HG03442 (cell line): ENCODE data around the gene CCDC24.

Experiments used
- ATAC-seq: cut with Tn5 transposase; IDR thresholded peaks from one replicate; pipeline ENCODE4 v1.9.1; 2021; ENCODE audit warnings: mild to moderate bottlenecking, moderate library complexity; ENCODE audit not compliant: unreplicated experiment

CCDC24 gene

DNA sequence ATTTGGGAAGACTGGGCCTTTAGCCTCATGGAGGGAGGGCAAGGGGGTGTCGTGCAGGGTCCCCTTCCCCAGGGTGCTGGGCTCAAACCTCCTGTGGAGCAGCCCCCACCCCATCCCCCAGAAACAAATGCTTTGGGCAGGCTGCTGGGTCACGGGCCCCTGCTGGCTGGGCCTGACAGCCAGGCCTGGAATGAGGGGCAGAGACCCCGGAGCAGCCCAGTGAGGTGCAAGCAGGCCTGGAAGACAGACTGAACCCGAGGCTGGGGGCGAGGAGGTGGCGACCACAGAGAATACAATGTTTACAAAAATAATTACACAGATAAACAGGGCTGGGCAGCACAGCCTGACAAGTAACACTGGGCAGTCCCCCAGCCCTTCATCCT, 5.3 kb downstream of the CCDC24 start:
- ATAC-seq = no peak

DNA sequence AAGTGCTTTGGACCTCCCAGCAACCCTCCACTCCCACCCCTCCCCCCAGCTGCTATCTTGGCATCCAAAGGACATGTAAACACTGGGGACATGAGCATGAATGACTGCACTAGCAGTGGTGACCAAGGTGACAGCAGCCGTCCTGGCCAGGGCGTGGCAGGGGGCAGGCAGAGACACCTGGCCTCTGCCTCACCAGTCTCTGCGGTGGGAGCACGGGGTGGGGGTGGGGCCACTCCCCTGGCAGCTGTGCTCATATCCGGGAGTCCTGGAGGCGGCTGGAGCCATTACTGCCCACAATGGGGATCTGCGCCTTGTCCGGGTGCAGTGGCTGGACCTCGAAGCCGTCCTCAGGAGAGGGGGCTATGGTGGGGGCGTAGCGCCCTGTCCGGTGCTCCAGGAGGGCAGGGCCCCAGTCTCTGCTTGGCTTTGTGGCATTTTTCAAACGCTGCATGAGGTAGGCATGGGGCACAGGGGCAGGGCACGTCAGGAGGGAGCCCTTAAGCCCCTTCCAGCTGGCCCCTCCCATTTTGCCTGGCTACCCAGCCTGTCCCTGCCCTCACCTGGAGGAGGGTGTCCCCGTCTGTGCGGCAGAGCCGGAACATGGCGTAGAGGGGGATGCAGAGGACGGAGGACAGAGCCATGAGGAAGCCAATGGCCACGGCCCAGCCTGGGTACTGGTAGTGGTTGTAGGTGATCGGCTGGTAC, 6.0 kb downstream of the CCDC24 start:
- no peak for ATAC-seq

DNA sequence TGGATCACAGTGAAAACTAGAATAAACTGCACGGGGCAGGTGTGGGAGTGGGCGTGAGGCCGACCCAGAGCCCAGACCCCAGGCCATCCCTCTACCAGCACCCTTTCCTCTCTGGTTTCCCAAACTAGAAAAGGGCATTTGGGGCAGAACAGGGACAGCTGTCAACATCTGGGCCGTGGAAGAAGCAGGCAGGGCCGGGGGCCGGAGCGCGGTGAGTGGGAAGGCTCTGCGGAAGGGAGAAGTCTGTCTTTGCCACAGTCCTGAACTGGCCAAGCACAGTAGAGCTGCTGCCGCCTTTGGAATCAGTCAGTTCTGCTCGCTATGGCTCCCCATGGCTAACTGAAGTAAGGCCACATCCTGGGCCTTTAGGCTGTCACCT, 6.6 kb downstream of the CCDC24 start:
- ATAC-seq = no peak

DNA sequence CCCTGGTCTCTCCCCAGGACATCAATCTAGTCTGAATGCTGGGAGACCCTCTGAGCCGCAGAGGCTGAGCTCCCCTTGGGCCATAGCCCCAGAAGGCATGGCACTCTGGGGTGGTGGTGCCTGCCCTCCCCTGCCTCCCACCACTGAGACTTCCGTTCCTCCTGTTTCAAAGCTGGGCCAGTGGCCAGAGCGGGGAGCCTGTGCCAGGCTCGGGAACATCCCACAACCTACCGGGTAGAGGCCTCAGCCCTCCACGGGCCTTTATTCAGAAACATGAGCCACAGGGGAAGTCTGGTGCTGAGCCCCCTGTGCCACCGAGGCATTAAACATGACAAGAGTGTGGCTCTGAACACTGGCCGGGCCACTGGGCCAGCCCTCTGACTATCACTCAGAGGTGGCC, 8.1 kb downstream of the CCDC24 start:
- ATAC-seq = no peak

DNA sequence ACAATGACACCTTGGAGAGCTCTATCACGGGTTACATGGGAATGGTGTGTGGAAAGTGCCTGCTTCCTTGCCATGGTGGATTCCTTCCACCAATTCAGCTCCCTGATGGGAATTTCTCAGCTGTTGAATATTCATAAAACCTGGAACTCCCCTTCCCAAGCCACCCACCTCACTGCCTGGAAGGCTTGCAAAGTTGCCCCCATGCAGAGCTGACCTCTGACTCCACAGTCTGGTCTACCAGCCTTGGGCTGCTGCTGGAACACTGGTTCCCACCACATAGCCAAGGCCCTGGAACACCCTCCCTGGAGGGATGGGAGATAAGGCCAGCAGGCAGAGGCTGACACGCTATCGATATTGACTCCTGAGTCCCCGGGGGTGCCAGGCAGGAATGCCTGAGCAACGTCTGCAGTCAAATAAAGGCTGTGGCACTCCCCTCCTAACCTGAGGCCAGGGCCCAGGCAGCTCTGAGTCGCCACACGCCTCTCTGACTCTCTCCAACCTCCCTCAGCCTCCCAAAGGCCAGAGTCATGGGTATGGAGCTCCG, 8.8 kb downstream of the CCDC24 start:
- no peak for ATAC-seq

DNA sequence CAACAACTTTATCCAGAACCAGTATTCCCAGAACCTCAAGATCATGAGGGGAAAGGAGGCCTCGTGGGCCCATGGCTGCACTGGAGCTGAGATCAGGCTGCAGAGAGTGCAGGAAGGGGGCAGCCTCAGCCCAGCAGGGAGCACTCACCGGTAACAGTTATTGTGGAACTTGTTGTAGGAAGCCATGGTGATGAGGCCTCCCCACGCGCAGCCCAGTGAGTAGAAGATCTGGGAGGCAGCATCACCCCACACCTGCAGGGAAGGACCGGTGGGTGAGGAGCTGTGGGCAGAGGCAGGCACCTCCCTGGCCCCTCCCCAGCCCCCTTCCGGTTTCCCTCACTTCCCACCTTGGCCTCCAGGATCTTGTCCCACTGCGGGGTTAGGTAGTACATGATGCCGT, 10.8 kb downstream of the CCDC24 start:
- ATAC-seq = no peak

DNA sequence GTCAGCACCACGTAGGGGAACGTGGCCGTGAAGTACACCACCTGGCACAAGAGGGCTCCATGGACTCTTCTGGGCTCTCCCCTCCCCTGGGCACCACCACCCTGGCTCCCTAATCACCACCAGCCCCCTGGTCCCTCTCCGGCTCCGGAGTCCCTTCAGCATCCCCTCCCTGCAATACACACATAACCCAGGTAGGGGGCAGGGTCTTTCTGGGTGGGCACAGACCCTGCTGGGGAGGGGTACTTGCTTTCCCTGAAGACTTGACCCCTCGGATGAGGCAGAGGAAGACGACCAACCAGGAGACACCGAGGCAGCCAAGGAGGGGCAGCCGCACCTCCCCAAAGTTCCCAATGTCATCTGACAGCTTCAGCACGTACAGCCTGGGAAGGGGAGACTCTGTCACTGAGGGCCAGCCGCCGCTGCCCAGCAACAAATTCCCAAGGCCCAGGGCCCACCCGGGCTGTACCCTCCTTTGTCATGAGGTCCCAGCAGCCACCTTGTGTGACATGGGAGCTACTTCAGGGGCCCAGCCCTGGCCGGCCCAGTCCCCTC, 11.3 kb downstream of the CCDC24 start:
- ATAC-seq = no peak

DNA sequence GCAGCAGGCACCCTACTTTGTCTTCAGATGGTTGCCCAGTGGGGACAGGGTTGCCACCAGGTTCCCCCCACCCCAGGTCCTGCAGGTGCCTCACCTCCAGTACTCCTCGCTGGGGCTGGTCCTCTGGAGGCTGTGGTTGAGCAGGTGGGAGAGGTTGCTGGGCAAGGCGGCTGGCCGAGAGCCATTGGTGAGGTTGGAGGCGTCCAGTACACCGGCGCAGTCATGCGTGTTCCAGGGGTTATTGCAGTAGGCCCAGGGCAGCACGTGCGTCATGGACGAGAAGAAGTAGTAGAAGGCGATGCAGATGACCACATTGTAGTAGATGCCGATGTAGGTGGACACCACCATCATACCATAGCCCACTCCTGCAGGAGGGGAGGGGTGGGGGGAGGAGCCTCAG, 16.9 kb downstream of the CCDC24 start:
- no peak for ATAC-seq

DNA sequence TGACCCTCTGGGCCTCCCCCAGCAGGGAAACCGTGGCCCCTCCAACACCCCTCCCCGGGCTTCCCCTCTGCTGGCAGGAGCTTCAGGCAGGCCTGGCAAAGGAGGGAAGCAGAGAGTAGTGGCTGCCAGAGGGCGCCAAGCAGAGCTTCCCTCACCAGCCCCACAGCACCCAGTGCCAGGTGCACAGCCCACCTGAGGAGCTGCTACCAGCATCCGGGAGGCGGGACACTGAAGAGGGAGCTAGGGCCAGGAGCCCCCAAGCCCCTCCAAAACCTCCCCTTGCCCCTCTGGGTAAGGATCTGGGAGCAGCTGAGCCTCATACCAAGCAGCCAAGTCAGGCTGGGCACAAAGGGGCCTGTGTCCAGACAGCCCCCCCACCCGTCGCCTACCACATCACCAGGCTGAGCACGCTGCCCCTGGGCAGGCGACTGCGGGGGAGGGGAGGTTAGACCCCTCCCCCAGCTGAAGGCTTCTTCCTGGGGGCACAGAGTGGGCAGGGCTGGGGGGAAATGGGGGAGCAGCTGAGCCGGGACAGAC, 19.6 kb downstream of the CCDC24 start:
- ATAC-seq = no peak

DNA sequence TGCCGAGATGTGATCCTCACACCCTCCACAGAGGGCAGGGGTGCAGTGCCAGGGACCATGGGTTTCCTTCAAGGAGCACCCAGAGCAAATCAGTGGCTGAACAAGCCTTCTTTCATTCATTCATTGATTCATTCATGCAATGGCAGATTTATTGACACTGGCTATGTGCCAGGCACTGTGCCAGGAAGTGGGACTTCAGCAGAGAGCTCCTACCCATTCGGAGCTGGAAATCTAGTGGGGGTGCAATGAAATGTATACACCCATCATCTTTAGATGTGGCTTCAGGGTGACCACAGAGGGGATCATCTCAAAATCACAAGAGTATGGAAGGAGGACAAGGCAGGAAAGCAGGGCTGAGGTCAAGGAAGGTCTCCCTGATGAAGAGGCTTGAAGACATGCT, 21.0 kb downstream of the CCDC24 start:
- ATAC-seq = no peak

DNA sequence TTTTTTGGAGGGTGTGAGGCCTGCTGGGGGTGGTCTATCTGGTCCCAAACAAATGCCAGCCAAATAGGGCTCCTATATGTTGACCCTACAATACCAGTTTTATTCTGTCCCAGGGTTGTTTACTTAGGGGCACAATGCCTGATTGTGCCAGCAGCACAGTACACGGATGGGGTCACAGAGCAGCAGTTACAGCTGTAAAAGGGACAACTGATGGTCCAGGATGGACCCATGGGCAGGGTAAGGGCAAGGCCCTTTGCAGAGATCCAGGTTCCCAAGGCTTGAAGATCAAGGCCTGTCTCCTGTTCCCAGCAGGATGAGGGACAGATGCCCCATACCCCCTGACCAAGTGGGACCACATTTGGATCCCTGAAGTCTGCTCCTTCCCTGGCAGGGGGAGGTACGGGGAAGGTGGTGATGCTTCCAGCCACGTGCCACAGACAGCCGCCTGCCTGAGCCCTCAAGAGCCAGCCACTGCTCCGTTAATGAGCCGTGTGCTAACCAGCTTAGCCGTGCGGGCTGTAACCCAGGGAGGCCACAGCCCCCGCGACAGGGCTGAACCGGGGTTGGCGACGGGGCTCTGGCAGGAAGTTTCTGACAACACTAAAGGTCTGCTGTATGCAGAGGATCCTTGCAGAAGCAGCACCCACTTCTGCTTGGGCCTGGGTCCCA, 21.7 kb downstream of the CCDC24 start:
- ATAC-seq = no peak

DNA sequence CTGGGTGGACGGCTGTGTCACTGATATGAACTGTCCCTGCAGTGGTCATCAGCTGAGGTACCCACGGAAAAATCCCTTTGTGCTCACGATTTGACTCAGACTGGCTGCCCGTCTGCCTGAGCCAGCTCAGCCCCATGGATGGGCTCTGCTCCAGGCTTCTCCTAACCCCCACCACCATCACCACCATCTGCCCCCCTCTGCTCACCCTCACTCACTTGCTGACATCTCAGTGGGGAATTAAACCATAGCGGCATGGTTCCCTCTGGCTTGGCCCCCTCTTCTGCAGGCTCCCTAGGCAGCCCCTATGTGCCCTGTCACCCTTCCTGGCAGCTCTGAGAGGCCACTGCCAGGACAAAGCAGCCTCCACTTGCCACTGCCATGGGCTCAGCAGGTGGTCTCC, 22.6 kb downstream of the CCDC24 start:
- no peak for ATAC-seq

DNA sequence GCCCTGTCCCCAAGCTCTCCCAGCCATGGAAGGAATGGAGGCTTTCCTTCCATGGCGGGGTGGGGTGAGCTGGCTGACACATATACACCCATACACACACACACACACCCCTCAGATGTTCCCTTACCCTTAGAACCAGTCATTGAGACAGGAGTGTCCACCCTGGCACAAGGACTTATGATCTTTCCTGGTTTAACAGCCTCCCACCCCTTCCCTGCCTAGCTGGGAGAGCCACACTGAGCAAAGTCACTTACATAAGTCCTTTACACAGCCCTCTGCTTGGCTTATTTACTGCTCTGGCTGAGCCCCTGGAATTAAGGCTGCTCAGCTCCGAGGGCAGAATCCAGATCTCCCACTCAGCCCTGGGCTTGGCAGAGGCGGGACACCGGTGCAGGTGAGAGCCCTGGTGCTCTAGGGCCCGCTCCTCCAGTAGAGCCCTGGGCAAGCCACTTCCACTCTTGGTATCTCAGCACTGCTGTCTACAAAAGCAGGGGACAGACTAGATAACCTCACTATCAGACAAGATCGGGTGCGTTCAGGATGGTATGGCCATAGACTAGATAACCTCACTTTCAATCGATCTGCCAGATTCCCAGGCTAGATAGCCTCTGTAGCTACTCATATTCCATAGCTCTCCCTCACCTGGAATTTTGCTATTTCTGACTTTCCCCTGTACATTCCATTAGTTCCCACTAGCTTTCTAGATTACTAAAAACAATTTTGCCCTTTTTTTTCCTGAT, 23.1 kb downstream of the CCDC24 start:
- ATAC-seq = no peak

DNA sequence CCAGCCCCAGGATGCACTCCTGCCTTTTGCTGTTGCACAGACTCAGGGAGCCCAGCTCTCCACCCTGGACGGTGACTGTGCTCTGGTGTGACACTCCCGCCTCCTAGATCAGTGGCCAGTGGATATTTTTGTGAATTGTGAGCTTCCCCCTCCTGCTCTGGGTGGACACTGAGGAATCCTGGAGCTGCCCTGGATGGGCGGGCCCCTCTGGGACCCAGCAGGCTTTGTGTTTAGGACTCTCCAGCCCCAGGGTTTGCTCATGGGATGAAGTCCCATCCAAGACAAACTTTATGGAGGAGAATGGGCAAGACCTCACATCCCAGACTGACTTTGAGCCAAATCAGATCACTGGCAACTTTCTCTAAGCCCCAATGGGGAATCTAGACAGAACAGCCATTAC, 23.8 kb downstream of the CCDC24 start:
- ATAC-seq = no peak

DNA sequence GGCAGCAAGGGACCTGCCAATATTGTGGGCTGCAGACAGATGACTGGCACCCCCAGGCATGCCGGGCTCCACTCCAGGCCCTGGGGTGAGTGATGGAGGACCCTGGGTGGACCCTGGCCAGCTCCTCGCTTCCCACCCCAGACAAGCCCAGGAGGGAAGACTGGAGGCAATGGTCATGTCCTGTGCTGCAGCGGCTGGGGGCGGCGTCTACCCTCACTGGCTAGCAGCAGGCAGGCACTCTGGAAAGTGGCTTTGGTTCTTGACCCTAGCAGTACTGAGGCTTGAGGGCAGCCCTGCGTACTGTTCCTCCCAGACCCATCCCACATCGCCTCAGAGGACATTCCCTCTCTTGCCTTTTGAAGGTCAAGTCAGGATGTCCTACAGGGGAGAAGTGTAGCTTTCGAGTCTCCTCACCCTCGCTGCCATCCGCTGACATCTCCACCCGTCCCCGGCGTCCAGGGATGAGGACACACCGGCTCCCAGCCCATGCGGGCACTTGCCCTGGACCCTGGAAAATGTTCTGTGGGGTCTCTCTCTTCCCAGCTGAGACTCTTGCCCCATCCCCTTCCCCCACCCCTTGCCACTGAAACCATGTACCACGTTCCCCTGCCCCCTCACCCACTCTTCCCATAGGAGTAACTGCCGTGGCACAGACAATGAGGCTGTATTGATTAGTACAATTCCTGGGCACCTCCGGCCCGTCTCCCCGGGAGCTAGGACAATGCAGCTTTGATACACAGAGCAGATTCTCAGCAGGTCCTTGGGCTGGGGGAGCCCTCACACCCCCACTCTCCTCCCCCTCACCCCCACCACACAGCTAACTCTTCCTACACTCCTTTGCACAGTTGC, 24.9 kb downstream of the CCDC24 start:
- ATAC-seq = no peak

DNA sequence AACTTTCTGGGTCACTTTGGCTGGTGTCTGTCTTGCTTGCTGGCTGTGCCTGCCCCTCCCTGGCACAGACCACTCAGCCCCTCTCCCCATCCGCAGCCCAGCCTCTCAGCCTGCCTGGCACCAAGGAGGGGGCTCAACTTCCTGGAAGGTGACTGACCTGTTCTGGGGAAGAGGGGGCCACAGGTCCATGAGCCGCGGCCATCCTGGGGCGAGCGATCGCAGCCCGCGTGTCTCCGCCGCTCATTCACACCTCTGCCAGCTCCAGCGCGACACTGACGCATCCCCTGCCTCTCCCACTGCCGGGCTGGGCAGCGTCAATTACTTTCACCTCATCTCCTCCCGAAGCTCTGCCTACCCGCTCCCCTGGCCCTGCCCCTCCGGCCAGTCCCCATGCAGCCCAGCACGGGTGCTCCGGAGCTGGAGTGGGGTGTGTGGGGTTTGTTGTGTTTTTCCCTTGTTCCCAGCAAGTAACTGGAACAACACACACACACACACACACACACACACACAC, 25.5 kb downstream of the CCDC24 start:
- no peak for ATAC-seq

DNA sequence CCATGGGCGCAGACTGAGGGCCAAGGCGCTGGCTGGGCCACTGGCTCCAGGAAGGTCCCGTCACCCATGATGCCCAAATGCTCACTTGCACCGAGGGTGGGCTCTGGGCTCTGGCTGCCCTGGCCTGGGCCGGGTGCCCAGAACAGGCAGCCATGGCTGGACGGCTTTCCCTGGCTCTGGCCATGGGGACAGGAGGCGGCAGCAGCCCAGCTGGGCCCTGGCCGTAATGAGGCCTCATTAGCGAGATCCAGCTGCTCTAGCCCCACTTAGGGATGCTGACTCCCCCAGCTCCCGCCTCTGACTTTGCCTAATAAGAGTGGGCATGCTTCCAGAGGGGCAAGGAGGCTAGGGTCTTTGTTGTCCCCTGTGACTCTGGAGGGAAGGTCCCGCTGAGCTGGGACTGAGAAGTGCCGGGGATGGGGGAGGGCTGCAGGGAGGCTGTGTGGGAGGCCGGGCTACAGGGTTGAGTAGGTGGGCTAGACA, 28.1 kb downstream of the CCDC24 start:
- no peak for ATAC-seq

DNA sequence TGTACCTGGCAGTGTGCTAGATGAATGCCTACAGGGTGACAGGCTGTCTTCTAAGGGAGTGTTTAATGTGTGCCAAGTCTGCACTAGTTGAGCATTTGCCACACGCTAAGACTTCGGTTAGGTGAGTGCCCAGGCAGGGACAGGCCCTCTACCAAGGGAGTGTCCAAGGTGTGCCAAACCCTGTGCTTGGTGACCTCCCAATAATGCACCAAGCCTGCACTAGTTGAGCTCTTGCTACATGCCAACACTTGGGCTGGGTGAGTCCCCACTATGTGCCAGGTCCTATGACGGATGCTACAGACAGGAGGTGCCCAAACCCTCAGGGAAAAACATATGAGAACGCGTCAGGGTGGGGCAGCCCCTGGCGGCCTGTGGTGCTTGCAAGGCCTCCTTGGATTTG, 29.1 kb downstream of the CCDC24 start:
- no peak for ATAC-seq

DNA sequence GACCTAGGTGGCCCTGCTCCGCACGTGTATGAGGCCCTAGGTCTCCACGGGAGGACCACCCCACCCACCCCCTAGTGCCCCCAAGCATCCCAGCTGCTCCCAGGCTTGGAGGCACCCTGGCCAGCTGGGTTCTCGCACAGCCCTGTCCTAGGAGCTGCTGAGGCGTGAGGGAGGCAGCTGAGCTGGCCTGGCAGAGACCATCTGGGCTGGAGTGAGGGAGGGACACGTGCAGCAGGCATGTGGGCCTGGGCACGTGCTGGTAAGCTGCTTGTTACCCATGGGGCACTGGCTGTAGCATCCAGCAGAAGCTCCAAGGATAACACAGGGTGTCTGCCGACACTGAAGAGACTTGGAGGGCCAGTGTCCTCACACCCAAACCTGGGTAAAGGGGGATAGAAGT, 29.8 kb downstream of the CCDC24 start:
- no peak for ATAC-seq
